WTC11 (cell line): Measurements from ENCODE around the gene PLA2G12A.

Source experiments
- ETV6 ChIP-seq: sonication (generic); formaldehyde crosslinking; IDR thresholded peaks from 2 replicates; pipeline ENCODE4 v1.8.1; 2022; ENCODE audit warnings: mild to moderate bottlenecking, missing genetic modification reagents
- FOXP1 ChIP-seq: sonication (generic); formaldehyde crosslinking; IDR thresholded peaks from 2 replicates; pipeline ENCODE4 v1.8.0; 2022; ENCODE audit warnings: missing genetic modification reagents, mild to moderate bottlenecking, moderate library complexity, borderline replicate concordance
- IRF2 ChIP-seq: sonication (generic); formaldehyde crosslinking; IDR thresholded peaks from 2 replicates; pipeline ENCODE4 v1.8.0; 2022; ENCODE audit warnings: low read depth, missing genetic modification reagents, borderline replicate concordance
- TEAD1 ChIP-seq: sonication (generic); formaldehyde crosslinking; IDR thresholded peaks from 2 replicates; pipeline ENCODE4 v1.8.0; 2022; ENCODE audit warnings: mild to moderate bottlenecking, missing genetic modification reagents
- TEAD4 ChIP-seq: sonication (generic); formaldehyde crosslinking; IDR thresholded peaks from 2 replicates; pipeline ENCODE4 v1.8.0; 2022; ENCODE audit warnings: mild to moderate bottlenecking, missing genetic modification reagents
- TF ChIP-seq, protein P1 (sequence below): fragments of 200-600 bp; IDR thresholded peaks from 2 replicates; pipeline ENCODE4 v1.8.0; 2022; ENCODE audit warnings: antibody characterized with exemption
- TF ChIP-seq, protein P2 (sequence below): sonication (generic); formaldehyde crosslinking; IDR thresholded peaks from 2 replicates; pipeline ENCODE4 v1.8.1; 2023; ENCODE audit warnings: mild to moderate bottlenecking, missing genetic modification reagents, moderate library complexity
- TF ChIP-seq, protein P3 (sequence below): sonication (generic); formaldehyde crosslinking; IDR thresholded peaks from 2 replicates; pipeline ENCODE4 v1.8.0; 2022; ENCODE audit warnings: missing genetic modification reagents
- TF ChIP-seq, protein P4 (sequence below): sonication (generic); formaldehyde crosslinking; IDR thresholded peaks from 2 replicates; pipeline ENCODE4 v1.8.0; 2022; ENCODE audit warnings: mild to moderate bottlenecking, missing genetic modification reagents
- TF ChIP-seq, protein P5 (sequence below): sonication (generic); formaldehyde crosslinking; IDR thresholded peaks from 2 replicates; pipeline ENCODE4 v1.8.0; 2022; ENCODE audit warnings: mild to moderate bottlenecking, missing genetic modification reagents
- TF ChIP-seq, protein P6 (sequence below): sonication (generic); formaldehyde crosslinking; IDR thresholded peaks from 2 replicates; pipeline ENCODE4 v1.8.1; 2022; ENCODE audit warnings: missing genetic modification reagents, borderline replicate concordance
- TF ChIP-seq, protein P7 (sequence below): fragments of 250-450 bp; sonication (Bioruptor Pico); IDR thresholded peaks from 2 replicates; pipeline ENCODE4 v1.9.0; 2021; ENCODE audit warnings: moderate library complexity, mild to moderate bottlenecking, inconsistent platforms, borderline replicate concordance

DNA sequence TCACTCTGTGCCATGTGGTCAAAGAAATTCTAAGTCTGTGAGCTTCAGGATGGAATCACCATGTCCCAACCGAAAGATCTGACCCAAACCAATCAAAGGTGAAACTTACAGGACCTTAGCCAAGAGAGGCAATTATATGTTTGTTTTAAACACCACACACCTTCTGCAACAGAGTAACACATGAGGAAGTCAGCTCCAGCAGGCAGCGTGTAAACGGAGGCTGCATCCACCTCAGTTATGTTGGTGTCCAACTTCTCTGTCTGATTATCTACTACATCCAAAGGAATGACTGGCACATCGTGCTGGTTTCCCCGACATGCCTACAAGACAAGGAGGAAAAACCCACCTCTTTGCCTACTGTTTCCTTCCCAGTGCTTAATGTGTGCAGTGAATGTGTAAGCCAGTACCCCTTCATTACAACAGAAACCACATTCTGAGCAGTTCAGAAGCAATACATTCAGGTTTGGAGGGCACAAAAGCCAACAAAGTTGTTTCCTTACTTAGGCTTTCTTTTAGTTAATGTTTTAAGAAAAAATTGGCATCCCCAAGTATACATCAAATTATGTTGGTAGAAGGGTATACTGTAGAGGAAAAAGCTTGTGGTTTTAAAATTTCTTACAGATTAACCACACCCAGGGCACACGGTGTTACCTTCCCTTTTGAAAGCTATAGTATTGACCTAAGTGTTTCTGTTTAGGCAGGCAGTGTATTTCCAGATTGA lies 39.0 kb downstream of the PLA2G12A start:
- TF ChIP-seq, protein P1, sequence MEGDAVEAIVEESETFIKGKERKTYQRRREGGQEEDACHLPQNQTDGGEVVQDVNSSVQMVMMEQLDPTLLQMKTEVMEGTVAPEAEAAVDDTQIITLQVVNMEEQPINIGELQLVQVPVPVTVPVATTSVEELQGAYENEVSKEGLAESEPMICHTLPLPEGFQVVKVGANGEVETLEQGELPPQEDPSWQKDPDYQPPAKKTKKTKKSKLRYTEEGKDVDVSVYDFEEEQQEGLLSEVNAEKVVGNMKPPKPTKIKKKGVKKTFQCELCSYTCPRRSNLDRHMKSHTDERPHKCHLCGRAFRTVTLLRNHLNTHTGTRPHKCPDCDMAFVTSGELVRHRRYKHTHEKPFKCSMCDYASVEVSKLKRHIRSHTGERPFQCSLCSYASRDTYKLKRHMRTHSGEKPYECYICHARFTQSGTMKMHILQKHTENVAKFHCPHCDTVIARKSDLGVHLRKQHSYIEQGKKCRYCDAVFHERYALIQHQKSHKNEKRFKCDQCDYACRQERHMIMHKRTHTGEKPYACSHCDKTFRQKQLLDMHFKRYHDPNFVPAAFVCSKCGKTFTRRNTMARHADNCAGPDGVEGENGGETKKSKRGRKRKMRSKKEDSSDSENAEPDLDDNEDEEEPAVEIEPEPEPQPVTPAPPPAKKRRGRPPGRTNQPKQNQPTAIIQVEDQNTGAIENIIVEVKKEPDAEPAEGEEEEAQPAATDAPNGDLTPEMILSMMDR = no peak
- TF ChIP-seq ETV6 (CRISPR knock-in tag) = no peak
- no peak for TF ChIP-seq IRF2 (CRISPR knock-in tag)
- TF ChIP-seq, protein P2, sequence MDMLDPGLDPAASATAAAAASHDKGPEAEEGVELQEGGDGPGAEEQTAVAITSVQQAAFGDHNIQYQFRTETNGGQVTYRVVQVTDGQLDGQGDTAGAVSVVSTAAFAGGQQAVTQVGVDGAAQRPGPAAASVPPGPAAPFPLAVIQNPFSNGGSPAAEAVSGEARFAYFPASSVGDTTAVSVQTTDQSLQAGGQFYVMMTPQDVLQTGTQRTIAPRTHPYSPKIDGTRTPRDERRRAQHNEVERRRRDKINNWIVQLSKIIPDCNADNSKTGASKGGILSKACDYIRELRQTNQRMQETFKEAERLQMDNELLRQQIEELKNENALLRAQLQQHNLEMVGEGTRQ = no peak
- TF ChIP-seq, protein P3, sequence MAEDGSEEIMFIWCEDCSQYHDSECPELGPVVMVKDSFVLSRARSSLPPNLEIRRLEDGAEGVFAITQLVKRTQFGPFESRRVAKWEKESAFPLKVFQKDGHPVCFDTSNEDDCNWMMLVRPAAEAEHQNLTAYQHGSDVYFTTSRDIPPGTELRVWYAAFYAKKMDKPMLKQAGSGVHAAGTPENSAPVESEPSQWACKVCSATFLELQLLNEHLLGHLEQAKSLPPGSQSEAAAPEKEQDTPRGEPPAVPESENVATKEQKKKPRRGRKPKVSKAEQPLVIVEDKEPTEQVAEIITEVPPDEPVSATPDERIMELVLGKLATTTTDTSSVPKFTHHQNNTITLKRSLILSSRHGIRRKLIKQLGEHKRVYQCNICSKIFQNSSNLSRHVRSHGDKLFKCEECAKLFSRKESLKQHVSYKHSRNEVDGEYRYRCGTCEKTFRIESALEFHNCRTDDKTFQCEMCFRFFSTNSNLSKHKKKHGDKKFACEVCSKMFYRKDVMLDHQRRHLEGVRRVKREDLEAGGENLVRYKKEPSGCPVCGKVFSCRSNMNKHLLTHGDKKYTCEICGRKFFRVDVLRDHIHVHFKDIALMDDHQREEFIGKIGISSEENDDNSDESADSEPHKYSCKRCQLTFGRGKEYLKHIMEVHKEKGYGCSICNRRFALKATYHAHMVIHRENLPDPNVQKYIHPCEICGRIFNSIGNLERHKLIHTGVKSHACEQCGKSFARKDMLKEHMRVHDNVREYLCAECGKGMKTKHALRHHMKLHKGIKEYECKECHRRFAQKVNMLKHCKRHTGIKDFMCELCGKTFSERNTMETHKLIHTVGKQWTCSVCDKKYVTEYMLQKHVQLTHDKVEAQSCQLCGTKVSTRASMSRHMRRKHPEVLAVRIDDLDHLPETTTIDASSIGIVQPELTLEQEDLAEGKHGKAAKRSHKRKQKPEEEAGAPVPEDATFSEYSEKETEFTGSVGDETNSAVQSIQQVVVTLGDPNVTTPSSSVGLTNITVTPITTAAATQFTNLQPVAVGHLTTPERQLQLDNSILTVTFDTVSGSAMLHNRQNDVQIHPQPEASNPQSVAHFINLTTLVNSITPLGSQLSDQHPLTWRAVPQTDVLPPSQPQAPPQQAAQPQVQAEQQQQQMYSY (CRISPR knock-in tag) = no peak
- TF ChIP-seq, protein P4, sequence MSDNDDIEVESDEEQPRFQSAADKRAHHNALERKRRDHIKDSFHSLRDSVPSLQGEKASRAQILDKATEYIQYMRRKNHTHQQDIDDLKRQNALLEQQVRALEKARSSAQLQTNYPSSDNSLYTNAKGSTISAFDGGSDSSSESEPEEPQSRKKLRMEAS = no peak
- no peak for TF ChIP-seq TEAD4 (CRISPR knock-in tag)
- TF ChIP-seq, protein P5, sequence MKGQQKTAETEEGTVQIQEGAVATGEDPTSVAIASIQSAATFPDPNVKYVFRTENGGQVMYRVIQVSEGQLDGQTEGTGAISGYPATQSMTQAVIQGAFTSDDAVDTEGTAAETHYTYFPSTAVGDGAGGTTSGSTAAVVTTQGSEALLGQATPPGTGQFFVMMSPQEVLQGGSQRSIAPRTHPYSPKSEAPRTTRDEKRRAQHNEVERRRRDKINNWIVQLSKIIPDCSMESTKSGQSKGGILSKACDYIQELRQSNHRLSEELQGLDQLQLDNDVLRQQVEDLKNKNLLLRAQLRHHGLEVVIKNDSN (CRISPR knock-in tag) = no peak
- no peak for TF ChIP-seq TEAD1 (CRISPR knock-in tag)
- TF ChIP-seq, protein P6, sequence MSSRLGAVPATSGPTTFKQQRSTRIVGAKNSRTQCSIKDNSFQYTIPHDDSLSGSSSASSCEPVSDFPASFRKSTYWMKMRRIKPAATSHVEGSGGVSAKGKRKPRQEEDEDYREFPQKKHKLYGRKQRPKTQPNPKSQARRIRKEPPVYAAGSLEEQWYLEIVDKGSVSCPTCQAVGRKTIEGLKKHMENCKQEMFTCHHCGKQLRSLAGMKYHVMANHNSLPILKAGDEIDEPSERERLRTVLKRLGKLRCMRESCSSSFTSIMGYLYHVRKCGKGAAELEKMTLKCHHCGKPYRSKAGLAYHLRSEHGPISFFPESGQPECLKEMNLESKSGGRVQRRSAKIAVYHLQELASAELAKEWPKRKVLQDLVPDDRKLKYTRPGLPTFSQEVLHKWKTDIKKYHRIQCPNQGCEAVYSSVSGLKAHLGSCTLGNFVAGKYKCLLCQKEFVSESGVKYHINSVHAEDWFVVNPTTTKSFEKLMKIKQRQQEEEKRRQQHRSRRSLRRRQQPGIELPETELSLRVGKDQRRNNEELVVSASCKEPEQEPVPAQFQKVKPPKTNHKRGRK (CRISPR knock-in tag) = no peak
- no peak for TF ChIP-seq FOXP1 (CRISPR knock-in tag)
- TF ChIP-seq, protein P7, sequence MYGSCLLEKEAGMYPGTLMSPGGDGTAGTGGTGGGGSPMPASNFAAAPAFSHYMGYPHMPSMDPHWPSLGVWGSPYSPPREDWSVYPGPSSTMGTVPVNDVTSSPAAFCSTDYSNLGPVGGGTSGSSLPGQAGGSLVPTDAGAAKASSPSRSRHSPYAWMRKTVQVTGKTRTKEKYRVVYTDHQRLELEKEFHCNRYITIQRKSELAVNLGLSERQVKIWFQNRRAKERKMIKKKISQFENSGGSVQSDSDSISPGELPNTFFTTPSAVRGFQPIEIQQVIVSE = no peak
